GM12875 (cell line): Measurements from ENCODE around the gene LRRN3.

ENCODE experiments used
- H3K4me3 ChIP-seq: one replicate; pipeline ENCODE4 v1.5.1; 2011; ENCODE audit warnings: low read depth, low read length, control low read depth
- CTCF ChIP-seq: IDR thresholded peaks from 2 replicates; pipeline ENCODE4 v1.5.1; 2011; ENCODE audit warnings: low read depth, mild to moderate bottlenecking, control low read depth, inconsistent platforms, low read length, moderate library complexity, borderline replicate concordance; ENCODE audit not compliant: insufficient read depth

LRRN3 gene

GRCh38 chr7:111112439-111112838, 21.5 kb downstream of the LRRN3 start:
- no peak for TF ChIP-seq CTCF

GRCh38 chr7:111113263-111114017, 22.5 kb downstream of the LRRN3 start:
- no peak for TF ChIP-seq CTCF
- no peak overlapping the region for H3K4me3 ChIP-seq

More at GRCh38 chr7:111112439-111112838, 21.5 kb downstream of the LRRN3 start:
- H3K4me3 ChIP-seq, result no peak overlapping the region

GRCh38 chr7:111115966-111116365, 25.0 kb downstream of the LRRN3 start:
- TF ChIP-seq CTCF, result no peak
- no peak overlapping the region for H3K4me3 ChIP-seq

- H3K4me3 ChIP-seq, result no peak overlapping the region
- no peak for TF ChIP-seq CTCF
Observed at GRCh38 chr7:111126987-111127386, 36.1 kb downstream of the LRRN3 start.

- H3K4me3 ChIP-seq, result no peak overlapping the region
- no peak for TF ChIP-seq CTCF
Observed at GRCh38 chr7:111129435-111129834, 38.5 kb downstream of the LRRN3 start.

- no peak overlapping the region for H3K4me3 ChIP-seq
- TF ChIP-seq CTCF, result no peak
Observed at GRCh38 chr7:111132833-111133232, 41.9 kb downstream of the LRRN3 start.
